ENCODE results near the gene PIP4P1. TPM values are rescaled to one million over a fixed set of nuclear protein-coding genes. Genes with fewer than 3 reads are reported as not detected.

PIP4P1 gene
- total RNA-seq, 1 donor from 2014 or later: 24.1 TPM

GRCh38 chr14:20435582-20436362 lies 25.5 kb downstream of the PIP4P1 start, which contains the start of gene KLHL33:
KLHL33 (minus strand) TSS chr14:20436166; CDS start chr14:20435811, 355 bp downstream.
- peak within 1 kb of the TSS; percentile 79 for H3K27ac ChIP-seq
- H3K9me3 ChIP-seq: no peaks in the 10 kb centered on the region
- no peaks in the 10 kb centered on the region for H3K27me3 ChIP-seq
- no peak for DNase-seq (ENCODE audit: extremely low spot score in 2 of 2)
- H3K4me1 ChIP-seq: peaks cover 17% of the 10 kb centered on the region
- intact Hi-C loops (cut with DNase I): no loop called here
- TF ChIP-seq POLR2AphosphoS5 (IDR thresholded peaks at IDR 0.05; ENCODE audit: insufficient read depth in 1 of 2, low read depth in 1 of 2) (no peak), POLR2A (IDR thresholded peaks at IDR 0.05) (no peak), CTCF (IDR thresholded peaks at IDR 0.05) (no peak)
- H3K36me3 ChIP-seq: no peaks in the 10 kb centered on the region
- H3K4me3 ChIP-seq: peak within 1 kb of the TSS; percentile 40 to 43

GRCh38 chr14:20434701-20435581 lies 26.3 kb downstream of the PIP4P1 start:
- Histone ChIP-seq H3K27me3 (no peaks in the 10 kb centered on the region), H3K4me1 (peaks cover 23% of the 10 kb centered on the region), H3K27ac (peak overlapping the region; percentile 79), H3K9me3 (no peaks in the 10 kb centered on the region), H3K4me3 (peak overlapping the region; percentile 40 to 43), H3K36me3 (no peaks in the 10 kb centered on the region)
- no peak for DNase-seq (ENCODE audit: extremely low spot score in 2 of 2)
- intact Hi-C loops (cut with DNase I): no loop called here
- TF ChIP-seq POLR2AphosphoS5 (IDR thresholded peaks at IDR 0.05; ENCODE audit: insufficient read depth in 1 of 2, low read depth in 1 of 2) (no peak), POLR2A (IDR thresholded peaks at IDR 0.05) (no peak), CTCF (IDR thresholded peaks at IDR 0.05) (no peak)

- Histone ChIP-seq H3K4me1 (peaks cover 19% of the 10 kb centered on the region), H3K9me3 (no peaks in the 10 kb centered on the region), H3K4me3 (no peak overlapping the region), H3K27me3 (no peaks in the 10 kb centered on the region), H3K36me3 (no peaks in the 10 kb centered on the region), H3K27ac (no peak overlapping the region)
- no peak for DNase-seq (ENCODE audit: extremely low spot score in 2 of 2)
- intact Hi-C loops (cut with DNase I): no loop called here
- TF ChIP-seq CTCF (IDR thresholded peaks at IDR 0.05) (no peak), POLR2A (IDR thresholded peaks at IDR 0.05) (no peak), POLR2AphosphoS5 (IDR thresholded peaks at IDR 0.05; ENCODE audit: insufficient read depth in 1 of 2, low read depth in 1 of 2) (no peak)
Observed at GRCh38 chr14:20429801-20430669, 31.2 kb downstream of the PIP4P1 start.

- Histone ChIP-seq H3K9me3 (no peaks in the 10 kb centered on the region), H3K4me1 (peaks cover 9% of the 10 kb centered on the region), H3K4me3 (no peak overlapping the region), H3K27ac (no peak overlapping the region), H3K36me3 (no peaks in the 10 kb centered on the region), H3K27me3 (no peaks in the 10 kb centered on the region)
- no peak for DNase-seq (ENCODE audit: extremely low spot score in 2 of 2)
- TF ChIP-seq POLR2A (IDR thresholded peaks at IDR 0.05) (no peak), CTCF (IDR thresholded peaks at IDR 0.05) (no peak), POLR2AphosphoS5 (IDR thresholded peaks at IDR 0.05; ENCODE audit: insufficient read depth in 1 of 2, low read depth in 1 of 2) (no peak)
- intact Hi-C loops (cut with DNase I): no loop called here
Observed at GRCh38 chr14:20428802-20429201, 32.4 kb downstream of the PIP4P1 start.

Measured in vagina (tissue), 2 donors.